GM19324 (cell line): ENCODE data around the gene BIRC5.

Experiments
- ATAC-seq: cut with Tn5 transposase; IDR thresholded peaks from one replicate; pipeline ENCODE4 v1.9.1; 2021; ENCODE audit warnings: mild to moderate bottlenecking, moderate library complexity; ENCODE audit not compliant: unreplicated experiment, low FRiP score

Gene BIRC5

GRCh38 chr17:78269955-78270381 lies 55.9 kb downstream of the BIRC5 start:
- ATAC-seq, result no peak

GRCh38 chr17:78271419-78272170 lies 57.5 kb downstream of the BIRC5 start:
- ATAC-seq, result no peak

- ATAC-seq, result no peak
These were observed 58.3 kb downstream of the BIRC5 start for GRCh38 chr17:78272181-78272913.

- ATAC-seq, result no peak
These were observed 58.8 kb downstream of the BIRC5 start for GRCh38 chr17:78272914-78273258.

- ATAC-seq, result no peak
These were observed 59.8 kb downstream of the BIRC5 start for GRCh38 chr17:78273813-78274212.
